K562 (cell line): ENCODE data around the gene MICAL2. TPM values are rescaled to one million over a fixed set of nuclear protein-coding genes. Genes with fewer than 3 reads are reported as not detected.

ENCODE experiments used
- ATAC-seq: fragments of 200-7000 bp; cut with Tn5 transposase; 3 replicates; pipeline ENCODE4 v1.9.1; 2020; ENCODE audit warnings: moderate library complexity
- BruUV-seq: library from RNA; stranded (reverse); fragments of 400-500 nt; replicated peaks from 2 replicates; lab custom pipeline; 2021; lab: Mats Ljungman, UMichigan
- CTCF ChIA-PET: fragments of 300-600 bp; formaldehyde crosslinking; extraction: SDS; loops from one replicate; lab custom pipeline; 2021; ENCODE audit warnings: low intra/inter-chr PET ratio; lab: Yijun Ruan, JAX
- POLR2A ChIA-PET: fragments of 300-600, 350-650 bp; sonication (Branson Sonifier 250); formaldehyde crosslinking; extraction: SDS; loops from one replicate; lab custom pipeline; 2021; ENCODE audit warnings: antibody characterized with exemption, inconsistent platforms; lab: Yijun Ruan, JAX
- DNase-seq, 4 experiments: peaks; one replicate each; pipeline versions ENCODE4 v3.0.0 to v3.0.0-alpha.2; 2011 to 2018; ENCODE audit warnings: low spot score in 3 of 4, mixed read lengths in 3 of 4; ENCODE audit errors: extremely low read depth in 1 of 4
- FAIRE-seq: peaks from 2 replicates; lab custom pipeline; 2011; peaks lifted over from hg19 to GRCh38; lab: Jason Lieb, UNC
- H2AFZ ChIP-seq: 2 replicates; pipeline ENCODE4 v1.6.0; 2011; ENCODE audit warnings: low read depth, low read length, control low read depth, inconsistent platforms
- H3K27ac ChIP-seq: fragments of 200-600 bp; 3 replicates; pipeline ENCODE4 v1.8.0; 2011; ENCODE audit warnings: low read depth, mild to moderate bottlenecking, control low read depth, inconsistent platforms, low read length, moderate library complexity, mixed read lengths; ENCODE audit errors: extremely low read depth
- H3K27me3 ChIP-seq, 2 experiments: fragments of 300-600 bp in 1 of 2; 2 replicates in 1 of 2; 3 replicates in 1 of 2; pipeline versions ENCODE4 v1.6.0 to v1.8.0; 2011; ENCODE audit warnings: inconsistent platforms in 2 of 2, low read length in 2 of 2, mild to moderate bottlenecking in 1 of 2, mixed read lengths in 1 of 2, moderate library complexity in 1 of 2; ENCODE audit not compliant: control insufficient read depth in 2 of 2, insufficient read depth in 2 of 2
- H3K36me3 ChIP-seq: fragments of 300-600 bp; 3 replicates; pipeline ENCODE4 v1.8.0; 2011; ENCODE audit warnings: mild to moderate bottlenecking, low read length, inconsistent platforms; ENCODE audit not compliant: control insufficient read depth, insufficient read depth
- H3K4me1 ChIP-seq, 2 experiments: fragments of 200-600 bp in 1 of 2; replicated peaks in 1 of 2; 2 replicates in 1 of 2; 3 replicates in 1 of 2; pipeline versions ENCODE4 v1.5.1 to v1.8.0; 2011; ENCODE audit warnings: inconsistent platforms in 2 of 2, low read length in 2 of 2, mild to moderate bottlenecking in 1 of 2, mixed read lengths in 1 of 2, moderate library complexity in 1 of 2; ENCODE audit not compliant: control insufficient read depth in 2 of 2, insufficient read depth in 2 of 2
- H3K4me2 ChIP-seq: 2 replicates; pipeline ENCODE4 v1.6.1; 2011; ENCODE audit warnings: low read length, control low read depth, inconsistent platforms, mixed read lengths; ENCODE audit not compliant: insufficient read depth
- H3K4me3 ChIP-seq: fragments of 200-600 bp; sonication (generic), shearing (Covaris generic); 2 replicates; pipeline ENCODE4 v1.5.1; 2016; ENCODE audit warnings: control low read depth, inconsistent platforms
- H3K79me2 ChIP-seq: fragments of 200-600 bp; 3 replicates; pipeline ENCODE4 v1.8.0; 2011; ENCODE audit warnings: low read length, inconsistent platforms; ENCODE audit not compliant: control insufficient read depth, insufficient read depth
- H3K9ac ChIP-seq, 2 experiments: 2 replicates each; pipeline versions ENCODE4 v1.6.0 to v1.6.1; 2011; ENCODE audit warnings: low read depth in 2 of 2, low read length in 2 of 2, control low read depth in 1 of 2, inconsistent platforms in 1 of 2, mild to moderate bottlenecking in 1 of 2, mixed read lengths in 1 of 2; ENCODE audit not compliant: insufficient read depth in 1 of 2
- H3K9me1 ChIP-seq: one replicate; pipeline ENCODE4 v1.6.0; 2011; ENCODE audit warnings: inconsistent platforms, mild to moderate bottlenecking, low read length, moderate library complexity; ENCODE audit not compliant: control insufficient read depth, insufficient read depth
- H3K9me3 ChIP-seq: replicated peaks from 2 replicates; pipeline ENCODE4 v1.5.1; 2011; ENCODE audit warnings: low read depth, low read length, inconsistent platforms; ENCODE audit not compliant: control insufficient read depth, insufficient read depth
- H4K20me1 ChIP-seq: replicated peaks from 2 replicates; pipeline ENCODE4 v1.6.1; 2011; ENCODE audit warnings: low read length, inconsistent platforms, mixed read lengths; ENCODE audit not compliant: control insufficient read depth, insufficient read depth
- ARID3B ChIP-seq: fragments of 250-450 bp; sonication (Bioruptor Pico); IDR thresholded peaks from 2 replicates; pipeline ENCODE4 v1.4.0; 2020; ENCODE audit warnings: borderline replicate concordance
- HBP1 ChIP-seq: fragments of 450-650 bp; formaldehyde crosslinking; IDR thresholded peaks from 2 replicates; pipeline ENCODE4 v1.4.0; 2022; ENCODE audit warnings: missing genetic modification characterization
- NR2C2 ChIP-seq, 2 experiments: fragments of 200-800 bp in 1 of 2; sonication (Bioruptor generic) in 1 of 2; sonication (generic) in 1 of 2; formaldehyde crosslinking in 1 of 2; IDR thresholded peaks; 2 replicates each; pipeline versions ENCODE4 v1.6.1 to v1.8.0; 2016 to 2022; ENCODE audit warnings: mild to moderate bottlenecking in 1 of 2, missing compliant biosample characterization in 1 of 2, missing genetic modification characterization in 1 of 2, missing genetic modification reagents in 1 of 2
- NR3C1 ChIP-seq: sonication (generic); formaldehyde crosslinking; IDR thresholded peaks from 2 replicates; pipeline ENCODE4 v1.8.1; 2022; ENCODE audit warnings: missing genetic modification reagents
- PCBP2 ChIP-seq: fragments of 200-400 bp; formaldehyde crosslinking; IDR thresholded peaks from 2 replicates; pipeline ENCODE4 v1.6.1; 2018; ENCODE audit warnings: low read length, low read depth, mild to moderate bottlenecking, moderate library complexity; ENCODE audit not compliant: poor library complexity, severe bottlenecking
- RBM34 ChIP-seq: fragments of 200-400 bp; formaldehyde crosslinking; IDR thresholded peaks from 2 replicates; pipeline ENCODE4 v1.6.1; 2018; ENCODE audit warnings: low read length, borderline replicate concordance; ENCODE audit not compliant: insufficient read depth
- SMARCA4 ChIP-seq: fragments of 450-650 bp; IDR thresholded peaks from 2 replicates; pipeline ENCODE4 v1.6.1; 2016
- ZNF354B ChIP-seq: fragments of 250-450 bp; sonication (Bioruptor Pico); IDR thresholded peaks from 2 replicates; pipeline ENCODE4 v1.4.0; 2020
- ZNF740 ChIP-seq, 3 experiments: fragments of 200-800 bp in 1 of 3; sonication (Bioruptor generic) in 1 of 3; sonication (generic) in 1 of 3; formaldehyde crosslinking in 1 of 3; IDR thresholded peaks; 2 replicates each; pipeline versions ENCODE4 v1.6.1 to v1.8.0; 2016 to 2022; ENCODE audit warnings: mild to moderate bottlenecking in 2 of 3, missing compliant biosample characterization in 2 of 3, missing genetic modification characterization in 2 of 3, missing genetic modification reagents in 1 of 3
- WGBS: fragments of 100-300 bp; shearing (Covaris generic); methylation state at CpG from one replicate; pipeline ENCODE4 v1.1.6; 2016; ENCODE audit warnings: low coverage, mixed read lengths; ENCODE audit not compliant: insufficient coverage; ENCODE audit errors: missing lambda C conversion rate; 5-methylcytosine and 5-hydroxymethylcytosine counted together
- in situ Hi-C: fragments of 300-500 bp; cut with MboI; formaldehyde crosslinking; loops from 4 replicates; pipeline ENCODE4 v1.15.0; 2018; ENCODE audit warnings: inconsistent platforms, mixed read lengths
- intact Hi-C: fragments of 100-400 bp; cut with micrococcal nuclease; formaldehyde crosslinking; loops from 2 replicates; pipeline ENCODE4 v1.14.2; 2022
- polyA plus RNA-seq, 8 experiments: library from polyadenylated mRNA; depleted of rRNA in 4 of 8; stranded (reverse) in 5 of 8; unstranded in 3 of 8; fragments of >200 nt; fragmentation: Nextera tagmentation in 2 of 8; fragmentation: Illumina TruSeq in 1 of 8; extraction: Ambion mirVana in 2 of 8; extraction: Trizol in 1 of 8; gene quantifications; 2 replicates each; pipeline versions ENCODE4 v1.2.1 to v1.2.3, GENCODE V29; 2011 to 2014; ENCODE audit warnings: inconsistent platforms in 1 of 8, missing spikeins in 1 of 8
- total RNA-seq, 7 experiments: library from RNA; depleted of rRNA in 6 of 7; stranded (reverse); fragments of >200 nt in 6 of 7; fragmentation: Illumina TruSeq in 2 of 7; extraction: Trizol in 2 of 7; gene quantifications; 2 replicates each; pipeline versions ENCODE4 v1.2.1 to v1.2.3, GENCODE V29; 2011 to 2021; ENCODE audit warnings: low replicate concordance in 1 of 7

Gene MICAL2
- total and polyA plus RNA-seq, 9 of the 15 experiments (the other 6 are each of a cell fraction or from before 2014, with no cell fraction given) = 4.7 to 64.2 (median 33.6) TPM

GRCh38 chr11:12259956-12260355 lies 149.6 kb downstream of the MICAL2 start:
- Histone ChIP-seq H3K27me3 (no peaks in the 10 kb centered on the region), H2AFZ (no peak overlapping the region), H3K79me2 (no peaks in the 10 kb centered on the region; the same call in 2 of the 3 replicates), H3K4me3 (no peak overlapping the region), H3K9me1 (no peaks in the 10 kb centered on the region), H3K27ac (no peak overlapping the region)
- no TSS peak for BruUV-seq
- intact Hi-C loops = no loop called here
- no peak for TF ChIP-seq ARID3B (CRISPR knock-in tag)
- TF ChIP-seq NR3C1 = no peak
- TF ChIP-seq SMARCA4 = no peak
- no peak for TF ChIP-seq NR2C2 (CRISPR knock-in tag; IDR thresholded peaks at IDR 0.05)
- no peak for TF ChIP-seq NR2C2 (tag; IDR thresholded peaks at IDR 0.05)
- no peak for TF ChIP-seq ZNF740 (CRISPR knock-in tag; IDR thresholded peaks at IDR 0.05)
- TF ChIP-seq ZNF740 (tag; IDR thresholded peaks at IDR 0.05) = no peak
- no peak for TF ChIP-seq ZNF354B (CRISPR knock-in tag)
- no peak for TF ChIP-seq RBM34
- no peak for TF ChIP-seq HBP1 (CRISPR knock-in tag)
- TF ChIP-seq PCBP2 = no peak
- TF ChIP-seq, all 486 proteins: peak for 0
- peaks cover 42 to 66% of the 10 kb centered on the region in 2 experiments for H3K4me1 ChIP-seq
- no peaks in the 10 kb centered on the region for H4K20me1 ChIP-seq
- ChIA-PET POLR2A (interaction anchor here (0.6 to 1.7 kb wide), 4 partner anchors 10 to 286 kb away, joined by 3 to 9 read pairs (median 4); no protein-coding TSS in a partner anchor), CTCF (no interaction called here)
- H3K9ac ChIP-seq = peak overlapping the region in 1 of 2 experiments; percentile 62; a peak in 1 of 4 replicates
- 51% methylated on average over 7 of the region's 7 CpGs for WGBS
- FAIRE-seq = peak; percentile 73
- in situ Hi-C loops = no loop called here
- DNase-seq = no peak
- peaks cover 53% of the 10 kb centered on the region; the same call in 2 of the 3 replicates for H3K36me3 ChIP-seq
- H3K4me2 ChIP-seq = no peak overlapping the region
- H3K9me3 ChIP-seq = no peaks in the 10 kb centered on the region
- no peak for ATAC-seq
